ENCODE measurements around the gene SUGP2. TPM values are rescaled to one million over a fixed set of nuclear protein-coding genes. Genes with fewer than 3 reads are reported as not detected.

The SUGP2 gene
- total RNA-seq, 2 donors from 2014 or later = 44.1 to 55.3 TPM

DNA sequence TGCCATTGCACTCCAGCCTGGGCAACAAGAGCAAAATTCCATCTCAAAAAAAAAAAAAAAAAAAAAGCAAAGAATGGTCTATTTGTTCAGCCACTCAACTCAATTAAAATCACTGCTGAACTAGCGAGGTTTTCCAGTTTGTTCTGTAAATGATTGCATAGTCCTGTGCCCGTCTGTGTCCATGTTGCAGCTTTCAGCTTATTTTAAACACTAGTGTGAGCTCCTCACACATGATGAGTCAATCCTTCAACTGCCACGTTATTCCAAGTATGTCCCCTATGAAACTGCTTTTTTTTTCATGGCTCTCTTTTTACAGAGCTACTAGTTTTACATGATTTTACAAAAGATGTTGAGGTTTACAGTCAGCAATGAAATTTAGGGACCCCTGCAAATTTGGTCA lies 12.2 kb downstream of the SUGP2 start:
- Histone ChIP-seq H3K27me3 (no peaks in the 10 kb centered on the region), H3K9ac (ENCODE audit: low read depth in 2 of 2, low read length in 2 of 2) (no peak overlapping the region), H3K4me1 (no peaks in the 10 kb centered on the region), H3K4me3 (no peak overlapping the region), H3K27ac (no peak overlapping the region), H3K36me3 (no peaks in the 10 kb centered on the region), H3K9me3 (no peaks in the 10 kb centered on the region)
- intact Hi-C loops (cut with DNase I) = no loop called here
- no peak for DNase-seq
- TF ChIP-seq, protein P1, sequence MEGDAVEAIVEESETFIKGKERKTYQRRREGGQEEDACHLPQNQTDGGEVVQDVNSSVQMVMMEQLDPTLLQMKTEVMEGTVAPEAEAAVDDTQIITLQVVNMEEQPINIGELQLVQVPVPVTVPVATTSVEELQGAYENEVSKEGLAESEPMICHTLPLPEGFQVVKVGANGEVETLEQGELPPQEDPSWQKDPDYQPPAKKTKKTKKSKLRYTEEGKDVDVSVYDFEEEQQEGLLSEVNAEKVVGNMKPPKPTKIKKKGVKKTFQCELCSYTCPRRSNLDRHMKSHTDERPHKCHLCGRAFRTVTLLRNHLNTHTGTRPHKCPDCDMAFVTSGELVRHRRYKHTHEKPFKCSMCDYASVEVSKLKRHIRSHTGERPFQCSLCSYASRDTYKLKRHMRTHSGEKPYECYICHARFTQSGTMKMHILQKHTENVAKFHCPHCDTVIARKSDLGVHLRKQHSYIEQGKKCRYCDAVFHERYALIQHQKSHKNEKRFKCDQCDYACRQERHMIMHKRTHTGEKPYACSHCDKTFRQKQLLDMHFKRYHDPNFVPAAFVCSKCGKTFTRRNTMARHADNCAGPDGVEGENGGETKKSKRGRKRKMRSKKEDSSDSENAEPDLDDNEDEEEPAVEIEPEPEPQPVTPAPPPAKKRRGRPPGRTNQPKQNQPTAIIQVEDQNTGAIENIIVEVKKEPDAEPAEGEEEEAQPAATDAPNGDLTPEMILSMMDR (IDR thresholded peaks at IDR 0.05) = no peak

DNA sequence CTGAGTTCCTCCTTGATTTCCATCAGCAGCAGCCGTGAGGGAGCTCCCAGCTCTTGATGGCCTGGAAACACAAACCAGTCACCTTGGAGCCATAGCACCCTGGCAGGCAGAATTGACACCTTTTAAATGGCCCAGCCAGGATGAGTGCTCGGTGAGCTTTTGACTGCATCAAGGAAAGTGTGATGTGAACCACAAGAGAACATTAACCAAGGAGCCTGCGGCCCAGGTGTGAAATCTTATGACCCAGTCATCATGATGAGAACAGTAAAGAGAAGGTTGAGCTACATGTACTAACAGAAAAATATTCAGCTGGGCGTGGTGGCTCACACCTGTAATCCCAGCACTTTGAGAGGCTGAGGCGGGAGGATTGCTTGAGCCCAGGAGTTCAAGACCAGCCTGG lies 22.8 kb downstream of the SUGP2 start:
- Histone ChIP-seq H3K27me3 (no peaks in the 10 kb centered on the region), H3K36me3 (peaks cover 25% of the 10 kb centered on the region), H3K4me1 (no peaks in the 10 kb centered on the region), H3K27ac (no peak overlapping the region), H3K4me3 (no peak overlapping the region), H3K9me3 (no peaks in the 10 kb centered on the region), H3K9ac (ENCODE audit: low read depth in 2 of 2, low read length in 2 of 2) (no peak overlapping the region)
- no peak for DNase-seq
- intact Hi-C loops (cut with DNase I) = no loop called here
- TF ChIP-seq, protein P1 (IDR thresholded peaks at IDR 0.05) = no peak

- H3K36me3 ChIP-seq = peaks cover 25% of the 10 kb centered on the region
- H3K4me3 ChIP-seq = no peak overlapping the region
- no peak overlapping the region for H3K9ac ChIP-seq (ENCODE audit: low read depth in 2 of 2, low read length in 2 of 2)
- no peak overlapping the region for H3K27ac ChIP-seq
- no peaks in the 10 kb centered on the region for H3K27me3 ChIP-seq
- no peaks in the 10 kb centered on the region for H3K4me1 ChIP-seq
- no peaks in the 10 kb centered on the region for H3K9me3 ChIP-seq
- TF ChIP-seq, protein P1 (IDR thresholded peaks at IDR 0.05) = no peak
- DNase-seq = no peak
- intact Hi-C loops (cut with DNase I) = no loop called here
Measured at GRCh38 chr19:19009951-19010350, 23.4 kb downstream of the SUGP2 start.

DNA sequence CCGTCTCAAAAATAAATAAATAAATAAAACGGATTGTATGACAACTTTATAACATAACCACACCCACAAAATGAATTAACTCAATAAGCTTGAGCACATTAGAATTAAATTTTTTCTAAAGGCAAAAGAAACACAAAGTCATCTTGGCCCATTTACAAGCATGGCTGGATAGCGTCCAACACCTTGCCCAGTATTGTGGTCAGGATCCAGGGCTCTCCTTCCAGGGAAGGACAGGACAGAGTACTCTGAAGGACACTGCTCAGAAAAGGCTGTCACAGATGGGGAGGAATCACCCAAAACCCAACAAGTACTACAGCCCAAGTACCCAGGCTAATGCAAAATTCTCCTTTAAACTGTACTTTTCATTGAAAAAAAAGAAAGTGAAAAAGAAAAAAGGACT lies 27.1 kb downstream of the SUGP2 start:
- DNase-seq = no peak
- intact Hi-C loops (cut with DNase I) = no loop called here
- H3K9ac ChIP-seq (ENCODE audit: low read depth in 2 of 2, low read length in 2 of 2) = no peak overlapping the region

GRCh38 chr19:19004144-19004543 lies 29.2 kb downstream of the SUGP2 start:
- peaks cover 18% of the 10 kb centered on the region for H3K36me3 ChIP-seq
- TF ChIP-seq, protein P1 (IDR thresholded peaks at IDR 0.05) = no peak
- intact Hi-C loops (cut with DNase I) = no loop called here

More for the DNA sequence above, 27.1 kb downstream of the SUGP2 start:
- TF ChIP-seq, protein P1 (IDR thresholded peaks at IDR 0.05) = no peak
- no peak overlapping the region for H3K4me3 ChIP-seq
- no peak overlapping the region for H3K27ac ChIP-seq
- peaks cover 22% of the 10 kb centered on the region for H3K36me3 ChIP-seq
- no peaks in the 10 kb centered on the region for H3K4me1 ChIP-seq
- H3K9me3 ChIP-seq = no peaks in the 10 kb centered on the region
- H3K27me3 ChIP-seq = no peaks in the 10 kb centered on the region

More at GRCh38 chr19:19004144-19004543, 29.2 kb downstream of the SUGP2 start:
- Histone ChIP-seq H3K4me3 (no peak overlapping the region), H3K27ac (no peak overlapping the region), H3K9ac (ENCODE audit: low read depth in 2 of 2, low read length in 2 of 2) (no peak overlapping the region), H3K27me3 (no peaks in the 10 kb centered on the region), H3K9me3 (no peaks in the 10 kb centered on the region), H3K4me1 (no peaks in the 10 kb centered on the region)
- DNase-seq = no peak
